Activated T-cell treated with anti-CD3 and anti-CD28 coated beads, Interleukin-2, amount 50 U/mL, for 24 hours (primary cell): Measurements from ENCODE around the gene ZNF414.
A peak's percentile ranks its signal among the peaks of the same experiment; 100 is the strongest.

Experiments
- DNase-seq: peaks from one replicate; pipeline ENCODE4 v3.0.0-alpha.2; 2020
- H3K27ac Mint-ChIP-seq: 2 replicates; pipeline ENCODE4 v1.8.0; 2020; ENCODE audit warnings: mild to moderate bottlenecking, mixed read lengths
- H3K27me3 Mint-ChIP-seq: 2 replicates; pipeline ENCODE4 v1.8.0; 2020; ENCODE audit warnings: mixed read lengths
- H3K36me3 Mint-ChIP-seq: 2 replicates; pipeline ENCODE4 v1.8.0; 2020; ENCODE audit warnings: low read depth, mixed read lengths
- H3K4me1 Mint-ChIP-seq: 2 replicates; pipeline ENCODE4 v1.8.0; 2020; ENCODE audit warnings: low read depth, mixed read lengths
- H3K4me3 Mint-ChIP-seq: 2 replicates; pipeline ENCODE4 v1.8.0; 2020; ENCODE audit warnings: mild to moderate bottlenecking, moderate library complexity, mixed read lengths
- H3K9me3 Mint-ChIP-seq: 2 replicates; pipeline ENCODE4 v1.8.0; 2020; ENCODE audit warnings: mixed read lengths

The ZNF414 gene

DNA sequence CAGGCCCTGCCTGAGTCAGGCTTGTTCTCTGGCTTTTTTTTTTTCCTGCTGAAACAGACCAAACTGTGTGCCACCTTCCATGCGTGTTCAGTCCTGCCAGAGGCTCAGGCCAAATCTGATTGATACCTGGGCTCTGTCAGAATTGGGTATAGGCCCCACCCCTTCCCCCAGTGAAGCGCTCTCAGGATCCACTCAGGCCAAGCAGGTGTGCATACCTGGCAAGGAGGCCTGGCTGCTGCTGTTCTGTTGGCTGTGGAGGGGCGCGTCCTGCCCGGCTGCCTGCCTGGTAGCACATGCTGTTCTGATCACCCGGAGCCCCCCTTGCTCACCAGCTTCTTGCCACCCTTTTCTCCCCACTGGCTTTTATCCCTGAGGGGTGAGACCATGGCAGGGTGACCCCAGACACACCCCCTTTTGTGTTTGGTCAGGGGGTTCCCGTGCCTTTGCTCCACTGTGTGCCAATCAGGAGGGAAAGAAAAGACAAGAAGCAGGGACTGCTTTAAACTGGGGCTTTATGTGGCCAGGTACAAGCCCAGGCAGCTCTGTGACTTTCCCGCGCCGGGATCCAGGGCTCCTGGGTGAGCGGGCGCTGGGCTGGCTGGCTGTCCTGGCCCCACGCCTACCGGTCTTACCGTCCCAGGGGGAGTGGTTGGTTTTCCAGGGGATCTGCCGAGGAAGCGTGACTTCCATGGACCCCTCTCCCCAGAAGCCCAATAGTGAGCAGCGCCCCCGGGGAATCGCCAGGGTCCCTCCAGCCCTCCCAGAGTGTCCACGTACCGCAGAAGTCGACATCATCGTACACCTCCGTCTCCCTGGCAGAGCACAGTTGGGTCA, 24.2 kb downstream of the ZNF414 start:
- Mint-ChIP-seq H3K9me3 (no peaks in the 10 kb centered on the region), H3K4me1 (peaks cover 50% of the 10 kb centered on the region), H3K36me3 (peaks cover 61% of the 10 kb centered on the region), H3K27ac (peak overlapping the region; percentile 77), H3K4me3 (no peak overlapping the region), H3K27me3 (no peaks in the 10 kb centered on the region)
- no peak for DNase-seq

DNA sequence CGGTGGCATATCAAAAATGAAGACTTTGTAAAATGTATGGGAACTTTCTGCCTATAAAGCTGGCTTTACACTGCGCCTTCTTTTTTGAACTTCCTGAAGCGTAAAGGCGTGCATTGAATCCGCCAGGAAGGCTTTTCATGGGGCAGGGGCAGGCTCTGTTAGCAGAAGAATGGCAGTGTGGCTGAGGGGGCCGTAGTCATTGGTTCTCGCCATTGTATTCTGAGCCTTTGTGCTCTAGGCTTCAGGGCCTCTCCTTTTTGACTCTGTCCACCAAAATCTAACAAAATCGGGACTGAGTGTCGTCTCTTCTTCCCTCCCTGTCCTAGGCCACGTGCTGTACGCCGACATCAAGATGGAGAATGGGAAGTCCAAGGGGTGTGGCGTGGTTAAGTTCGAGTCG, 25.6 kb downstream of the ZNF414 start:
- H3K27ac Mint-ChIP-seq = peak overlapping the region; percentile 95
- peaks cover 75% of the 10 kb centered on the region for H3K36me3 Mint-ChIP-seq
- H3K9me3 Mint-ChIP-seq = no peaks in the 10 kb centered on the region
- H3K4me3 Mint-ChIP-seq = no peak overlapping the region
- H3K27me3 Mint-ChIP-seq = no peaks in the 10 kb centered on the region
- no peak for DNase-seq
- H3K4me1 Mint-ChIP-seq = peaks cover 42% of the 10 kb centered on the region

DNA sequence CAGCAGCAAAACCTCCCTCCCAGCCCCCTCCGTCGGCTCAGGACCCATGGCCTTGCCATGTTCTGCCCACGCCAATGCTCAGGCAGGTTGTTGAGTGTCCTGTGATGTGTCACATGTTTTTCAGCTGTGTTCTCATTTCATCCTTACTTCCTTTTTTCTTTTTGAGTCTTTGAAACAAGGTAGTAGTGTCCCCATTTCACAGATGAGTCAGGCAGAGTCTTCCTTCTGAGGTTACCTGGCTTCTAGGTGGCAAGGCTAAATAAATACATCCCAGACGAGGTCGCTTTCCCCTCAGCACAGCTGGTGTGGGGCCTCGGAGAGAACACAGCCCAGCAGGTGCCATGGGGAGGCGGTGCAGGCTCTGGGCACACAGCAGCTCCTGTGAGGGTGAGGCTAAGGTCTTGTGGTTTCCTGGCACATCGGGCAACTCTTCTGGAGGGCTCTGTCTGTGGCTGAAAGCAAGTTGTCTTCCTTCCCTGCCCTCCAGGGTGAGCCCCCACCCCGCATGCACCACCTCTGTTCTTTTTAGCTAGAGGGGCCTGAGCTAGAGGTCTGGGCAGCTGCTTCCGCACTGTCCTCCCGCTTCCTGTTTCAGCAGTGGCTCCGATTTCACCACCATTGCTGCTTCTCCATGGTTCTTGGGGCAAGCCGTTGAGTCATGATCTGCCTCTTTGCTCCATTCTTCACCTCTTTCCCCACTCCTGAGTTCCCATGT, 26.7 kb downstream of the ZNF414 start:
- Mint-ChIP-seq H3K36me3 (peaks cover 85% of the 10 kb centered on the region), H3K9me3 (no peaks in the 10 kb centered on the region), H3K27me3 (no peaks in the 10 kb centered on the region), H3K27ac (peak overlapping the region; percentile 95), H3K4me3 (peak overlapping the region; percentile 37), H3K4me1 (peaks cover 47% of the 10 kb centered on the region)
- DNase-seq = peak; percentile 72

DNA sequence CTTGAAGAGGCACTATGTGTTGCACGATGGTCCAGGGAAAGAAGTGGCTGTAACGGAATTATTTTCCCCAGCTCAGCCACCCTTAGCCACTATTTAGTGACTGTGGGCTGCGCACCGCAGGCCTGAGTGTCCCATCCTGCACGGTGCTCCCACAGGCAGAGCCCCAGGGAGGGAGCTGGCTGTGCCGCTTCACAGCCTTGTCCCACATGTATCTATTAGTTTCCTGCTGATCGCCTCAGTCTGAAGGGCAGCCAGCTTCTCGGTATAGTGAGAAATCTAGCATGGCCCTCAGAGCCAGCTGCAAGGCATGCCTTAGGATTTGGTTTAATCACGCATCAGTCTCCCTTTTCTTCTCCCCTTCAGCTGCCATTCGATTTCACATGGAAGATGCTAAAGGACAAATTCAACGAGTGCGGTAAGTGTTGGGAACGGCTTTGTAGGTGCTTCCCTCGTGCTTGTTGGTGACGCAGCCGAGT, 27.3 kb downstream of the ZNF414 start:
- peaks cover 91% of the 10 kb centered on the region for H3K36me3 Mint-ChIP-seq
- H3K4me3 Mint-ChIP-seq = peak overlapping the region; percentile 37
- peaks cover 50% of the 10 kb centered on the region for H3K4me1 Mint-ChIP-seq
- no peak for DNase-seq
- peak overlapping the region; percentile 95 for H3K27ac Mint-ChIP-seq
- no peaks in the 10 kb centered on the region for H3K9me3 Mint-ChIP-seq
- H3K27me3 Mint-ChIP-seq = no peaks in the 10 kb centered on the region

DNA sequence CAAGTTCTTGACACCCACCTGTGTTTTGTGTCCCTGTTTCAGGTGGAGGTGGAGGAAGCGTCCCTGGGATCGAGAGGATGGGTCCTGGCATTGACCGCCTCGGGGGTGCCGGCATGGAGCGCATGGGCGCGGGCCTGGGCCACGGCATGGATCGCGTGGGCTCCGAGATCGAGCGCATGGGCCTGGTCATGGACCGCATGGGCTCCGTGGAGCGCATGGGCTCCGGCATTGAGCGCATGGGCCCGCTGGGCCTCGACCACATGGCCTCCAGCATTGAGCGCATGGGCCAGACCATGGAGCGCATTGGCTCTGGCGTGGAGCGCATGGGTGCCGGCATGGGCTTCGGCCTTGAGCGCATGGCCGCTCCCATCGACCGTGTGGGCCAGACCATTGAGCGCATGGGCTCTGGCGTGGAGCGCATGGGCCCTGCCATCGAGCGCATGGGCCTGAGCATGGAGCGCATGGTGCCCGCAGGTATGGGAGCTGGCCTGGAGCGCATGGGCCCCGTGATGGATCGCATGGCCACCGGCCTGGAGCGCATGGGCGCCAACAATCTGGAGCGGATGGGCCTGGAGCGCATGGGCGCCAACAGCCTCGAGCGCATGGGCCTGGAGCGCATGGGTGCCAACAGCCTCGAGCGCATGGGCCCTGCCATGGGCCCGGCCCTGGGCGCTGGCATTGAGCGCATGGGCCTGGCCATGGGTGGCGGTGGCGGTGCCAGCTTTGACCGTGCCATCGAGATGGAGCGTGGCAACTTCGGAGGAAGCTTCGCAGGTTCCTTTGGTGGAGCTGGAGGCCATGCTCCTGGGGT, 28.2 kb downstream of the ZNF414 start:
- Mint-ChIP-seq H3K36me3 (peaks cover 97% of the 10 kb centered on the region), H3K4me3 (no peak overlapping the region), H3K9me3 (no peaks in the 10 kb centered on the region), H3K27me3 (no peaks in the 10 kb centered on the region), H3K27ac (peak overlapping the region; percentile 95), H3K4me1 (peaks cover 60% of the 10 kb centered on the region)
- no peak for DNase-seq

DNA sequence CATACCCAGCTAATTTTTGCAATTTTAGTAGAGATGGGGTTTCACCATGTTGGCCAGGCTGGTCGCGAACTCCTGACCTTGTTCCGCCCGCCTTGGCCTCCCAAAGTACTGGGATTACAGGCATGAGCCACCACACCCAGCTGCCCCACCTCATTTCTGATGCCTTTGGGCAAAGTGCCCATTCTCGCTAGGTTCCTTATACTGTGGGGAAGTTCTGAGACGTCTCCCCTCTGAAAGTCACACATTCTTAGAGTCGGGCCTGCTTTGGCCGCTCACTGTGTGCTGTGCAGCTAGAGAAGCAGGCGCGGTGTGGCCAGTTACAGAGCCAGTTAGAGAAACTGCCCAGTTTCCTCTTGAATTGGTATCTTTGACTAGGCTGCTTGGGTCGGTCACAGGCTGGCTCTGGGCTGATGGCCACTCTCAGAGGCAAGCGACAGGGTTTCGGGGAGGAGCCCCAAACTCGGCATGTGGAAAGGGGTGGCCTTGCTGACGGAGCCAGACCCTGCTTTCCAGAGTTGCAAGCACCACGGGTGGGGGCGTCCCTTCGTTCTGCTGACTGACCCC, 29.6 kb downstream of the ZNF414 start:
- H3K36me3 Mint-ChIP-seq = peaks cover 93% of the 10 kb centered on the region
- H3K9me3 Mint-ChIP-seq = no peaks in the 10 kb centered on the region
- DNase-seq = no peak
- H3K27ac Mint-ChIP-seq = peak overlapping the region; percentile 77
- peaks cover 66% of the 10 kb centered on the region for H3K4me1 Mint-ChIP-seq
- no peak overlapping the region for H3K4me3 Mint-ChIP-seq
- no peaks in the 10 kb centered on the region for H3K27me3 Mint-ChIP-seq

DNA sequence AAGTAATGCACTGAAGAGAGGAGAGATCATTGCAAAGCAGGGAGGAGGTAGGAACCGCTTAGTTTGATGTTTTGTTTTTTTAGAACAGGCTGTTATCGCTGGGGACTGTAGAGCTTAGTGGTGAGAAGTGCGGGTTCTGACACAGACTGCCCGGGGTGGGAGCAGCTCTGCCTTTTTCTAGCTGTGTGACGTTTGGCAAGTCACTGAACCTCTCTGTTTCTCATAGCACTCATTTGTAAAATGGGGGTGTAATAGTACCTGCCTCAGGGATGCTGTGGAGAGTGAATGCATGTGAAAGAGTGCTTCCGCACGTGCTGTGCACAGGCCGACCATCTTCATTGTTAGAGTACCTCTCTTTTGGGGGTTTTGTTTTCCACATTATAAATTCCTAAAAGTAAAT, 30.8 kb downstream of the ZNF414 start:
- no peaks in the 10 kb centered on the region for H3K27me3 Mint-ChIP-seq
- no peaks in the 10 kb centered on the region for H3K9me3 Mint-ChIP-seq
- no peak overlapping the region for H3K4me3 Mint-ChIP-seq
- DNase-seq = no peak
- peaks cover 94% of the 10 kb centered on the region for H3K36me3 Mint-ChIP-seq
- H3K4me1 Mint-ChIP-seq = peaks cover 73% of the 10 kb centered on the region
- peak overlapping the region; percentile 87 for H3K27ac Mint-ChIP-seq

DNA sequence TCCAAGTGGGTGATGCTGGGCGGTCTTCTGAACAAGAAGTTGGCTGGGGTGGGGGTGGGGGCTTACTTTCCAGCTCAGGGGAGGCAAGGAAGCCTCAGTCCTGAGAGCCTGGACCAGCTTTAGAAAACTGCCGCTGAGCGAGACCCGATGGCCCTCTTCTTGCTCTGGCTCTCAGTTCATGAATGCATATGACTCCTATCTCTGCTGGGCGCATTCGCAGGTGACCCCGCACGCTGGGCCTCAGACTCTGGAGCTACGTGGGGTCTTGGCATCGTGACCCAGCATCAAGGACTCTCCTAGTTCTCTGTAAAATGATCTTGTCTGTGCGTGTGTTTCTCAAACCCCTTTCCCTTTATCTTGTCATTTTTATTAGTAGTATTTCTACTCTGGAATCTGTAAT, 31.3 kb downstream of the ZNF414 start:
- no peak overlapping the region for H3K4me3 Mint-ChIP-seq
- peak overlapping the region; percentile 87 for H3K27ac Mint-ChIP-seq
- no peaks in the 10 kb centered on the region for H3K9me3 Mint-ChIP-seq
- peaks cover 94% of the 10 kb centered on the region for H3K36me3 Mint-ChIP-seq
- H3K4me1 Mint-ChIP-seq = peaks cover 73% of the 10 kb centered on the region
- H3K27me3 Mint-ChIP-seq = no peaks in the 10 kb centered on the region
- peak; percentile 22 for DNase-seq

DNA sequence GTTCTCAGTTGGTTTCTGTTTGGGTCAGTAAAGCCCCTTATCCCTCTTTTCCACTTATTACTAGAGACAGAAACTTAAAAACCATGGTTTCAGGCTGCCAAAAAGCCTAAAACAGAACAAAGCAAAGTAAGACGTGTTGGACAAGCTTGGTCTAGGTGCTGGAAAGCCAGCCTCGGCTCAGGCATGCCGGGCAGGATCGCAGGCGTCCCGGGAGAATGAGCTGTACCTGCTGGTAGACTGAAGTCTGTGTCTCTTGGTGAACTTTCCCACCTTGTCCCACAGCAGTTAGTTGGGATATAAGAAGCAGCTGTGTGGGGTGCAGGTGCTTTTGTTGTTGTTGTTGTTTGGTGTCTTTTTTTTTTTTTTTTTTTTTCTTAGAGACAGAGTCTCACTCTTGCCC, 32.4 kb downstream of the ZNF414 start:
- Mint-ChIP-seq H3K9me3 (no peaks in the 10 kb centered on the region), H3K27me3 (no peaks in the 10 kb centered on the region), H3K36me3 (peaks cover 93% of the 10 kb centered on the region), H3K4me1 (peaks cover 72% of the 10 kb centered on the region), H3K27ac (peak overlapping the region; percentile 87), H3K4me3 (no peak overlapping the region)
- DNase-seq = no peak

DNA sequence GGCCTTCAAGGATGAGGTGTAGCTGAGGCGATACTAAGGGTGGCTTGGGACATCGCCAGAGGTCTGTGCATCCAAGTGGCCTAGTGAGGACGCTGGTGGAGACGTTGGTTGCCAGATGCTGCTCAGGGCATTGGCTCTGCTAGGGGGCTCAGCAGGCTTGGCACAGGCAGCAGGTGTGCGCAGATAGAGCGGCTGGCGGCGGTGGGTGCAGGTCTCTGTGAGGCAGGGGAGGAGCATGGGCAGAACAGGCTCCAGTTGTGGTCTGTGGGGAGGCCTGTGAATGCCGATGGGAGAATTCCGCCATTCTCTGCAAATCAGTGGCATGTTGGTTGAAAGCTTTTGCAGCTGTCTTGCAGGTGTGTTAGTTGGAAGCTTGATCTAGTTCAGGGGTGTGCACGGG, 32.8 kb downstream of the ZNF414 start:
- peaks cover 72% of the 10 kb centered on the region for H3K4me1 Mint-ChIP-seq
- H3K36me3 Mint-ChIP-seq = peaks cover 92% of the 10 kb centered on the region
- no peak overlapping the region for H3K4me3 Mint-ChIP-seq

DNA sequence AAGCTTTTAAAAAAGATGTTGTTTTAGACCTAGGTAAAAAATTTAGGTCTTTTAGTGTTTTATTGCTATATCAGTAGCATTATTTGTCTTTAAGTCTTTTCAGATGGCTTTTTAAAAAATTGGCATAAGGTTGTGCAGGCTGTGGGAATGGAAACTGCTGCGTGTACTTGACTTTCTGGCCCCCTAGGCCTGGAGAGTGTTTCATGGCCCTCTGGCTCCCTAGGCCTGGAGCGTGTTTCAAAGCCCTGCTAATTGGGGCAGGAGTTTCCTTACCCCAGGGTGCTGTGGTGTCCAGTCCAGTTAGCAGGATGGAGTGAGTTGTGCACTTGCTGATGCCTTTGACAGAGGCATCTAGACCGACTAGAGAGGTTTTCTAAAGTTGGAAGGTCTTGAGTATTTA, 35.4 kb downstream of the ZNF414 start:
- DNase-seq = no peak
- Mint-ChIP-seq H3K4me1 (peaks cover 77% of the 10 kb centered on the region), H3K9me3 (no peaks in the 10 kb centered on the region), H3K4me3 (no peak overlapping the region), H3K27me3 (no peaks in the 10 kb centered on the region), H3K36me3 (peaks cover 92% of the 10 kb centered on the region), H3K27ac (peak overlapping the region; percentile 85)

More for the DNA sequence above, 32.8 kb downstream of the ZNF414 start:
- H3K27me3 Mint-ChIP-seq = no peaks in the 10 kb centered on the region
- peak overlapping the region; percentile 87 for H3K27ac Mint-ChIP-seq
- no peaks in the 10 kb centered on the region for H3K9me3 Mint-ChIP-seq
- no peak for DNase-seq

DNA sequence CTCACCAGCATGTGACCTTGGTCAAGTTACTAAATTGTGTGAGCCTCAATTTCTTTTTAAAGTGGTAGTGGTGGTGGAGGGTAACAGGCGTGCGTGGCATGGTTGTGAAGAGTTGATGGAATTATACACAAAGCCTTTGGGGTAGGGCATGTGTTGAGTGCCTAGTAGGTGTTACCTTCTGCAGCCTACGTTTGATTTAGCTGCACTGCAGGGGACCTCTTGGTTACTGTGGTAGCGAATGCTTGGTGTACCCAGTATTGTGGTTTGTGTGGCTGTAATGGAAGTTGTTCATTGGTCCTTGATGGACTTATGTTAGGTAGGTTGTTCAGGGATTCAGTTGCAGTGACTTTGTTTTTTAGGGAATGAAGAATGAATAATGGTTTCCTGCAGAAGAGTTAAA, 36.1 kb downstream of the ZNF414 start:
- peak overlapping the region; percentile 85 for H3K27ac Mint-ChIP-seq
- no peaks in the 10 kb centered on the region for H3K27me3 Mint-ChIP-seq
- H3K4me3 Mint-ChIP-seq = no peak overlapping the region
- DNase-seq = no peak
- peaks cover 92% of the 10 kb centered on the region for H3K36me3 Mint-ChIP-seq
- peaks cover 77% of the 10 kb centered on the region for H3K4me1 Mint-ChIP-seq
- no peaks in the 10 kb centered on the region for H3K9me3 Mint-ChIP-seq

DNA sequence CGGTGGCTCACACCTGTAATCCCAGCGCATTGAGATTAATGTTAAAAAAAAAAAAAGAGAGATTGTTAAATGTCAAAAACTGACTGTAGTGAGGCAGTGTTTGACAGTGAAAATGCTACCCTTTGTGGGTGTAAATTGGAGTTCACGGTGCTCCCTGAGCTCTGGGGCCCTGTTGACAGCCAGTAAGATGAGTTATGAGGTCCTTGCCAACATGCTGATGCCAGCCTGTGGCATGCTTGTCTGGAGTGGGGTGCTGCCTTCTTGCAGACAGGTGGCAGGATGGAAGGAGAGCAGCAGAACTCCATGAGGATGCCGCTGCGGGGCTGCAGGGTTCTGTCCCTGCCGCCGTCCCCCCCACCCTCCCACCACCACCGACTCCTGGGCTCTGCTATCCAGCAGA, 37.4 kb downstream of the ZNF414 start:
- Mint-ChIP-seq H3K9me3 (no peaks in the 10 kb centered on the region), H3K4me3 (no peak overlapping the region), H3K27ac (peak overlapping the region; percentile 72), H3K4me1 (peaks cover 76% of the 10 kb centered on the region), H3K36me3 (peaks cover 92% of the 10 kb centered on the region), H3K27me3 (no peaks in the 10 kb centered on the region)
- no peak for DNase-seq

DNA sequence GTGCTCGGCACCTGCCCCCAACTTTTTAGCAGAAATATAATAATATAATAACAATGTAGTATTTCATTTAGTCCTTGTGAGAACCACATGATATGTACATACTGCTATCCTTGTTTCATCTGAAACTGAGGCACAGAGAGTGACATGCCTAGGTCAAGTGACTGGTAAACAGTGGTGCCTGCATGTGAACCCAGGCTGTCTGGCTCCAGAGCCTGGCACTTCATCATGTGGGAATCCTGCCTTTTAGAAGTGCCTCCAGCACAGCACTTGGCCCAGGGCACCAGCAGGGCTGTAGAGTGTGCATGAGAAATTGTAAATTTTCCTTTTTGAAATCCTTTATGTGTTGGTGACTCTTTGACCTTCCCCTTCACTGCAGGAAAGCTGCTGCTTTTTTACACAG, 39.0 kb downstream of the ZNF414 start:
- peaks cover 65% of the 10 kb centered on the region for H3K4me1 Mint-ChIP-seq
- H3K4me3 Mint-ChIP-seq = no peak overlapping the region
- peaks cover 93% of the 10 kb centered on the region for H3K36me3 Mint-ChIP-seq
- H3K9me3 Mint-ChIP-seq = no peaks in the 10 kb centered on the region
- H3K27ac Mint-ChIP-seq = peak overlapping the region; percentile 72
- no peaks in the 10 kb centered on the region for H3K27me3 Mint-ChIP-seq
- no peak for DNase-seq
